DOHH2 (cell line): ENCODE data around the gene KIF2C.

Experiments used
- EZH2phosphoT487 ChIP-seq: fragments of 200-600 bp; sonication (generic); IDR thresholded peaks from 2 replicates; pipeline ENCODE4 v1.6.1; 2017; ENCODE audit warnings: borderline replicate concordance, mild to moderate bottlenecking, antibody characterized with exemption, low read length, moderate library complexity, mixed read lengths
- TF ChIP-seq, protein P1 (sequence below): fragments of 200-600 bp; sonication (generic); IDR thresholded peaks from one replicate; pipeline ENCODE4 v1.5.1; 2014; ENCODE audit warnings: antibody characterized with exemption, mild to moderate bottlenecking, low read depth, low read length; ENCODE audit not compliant: poor library complexity, severe bottlenecking

DNA sequence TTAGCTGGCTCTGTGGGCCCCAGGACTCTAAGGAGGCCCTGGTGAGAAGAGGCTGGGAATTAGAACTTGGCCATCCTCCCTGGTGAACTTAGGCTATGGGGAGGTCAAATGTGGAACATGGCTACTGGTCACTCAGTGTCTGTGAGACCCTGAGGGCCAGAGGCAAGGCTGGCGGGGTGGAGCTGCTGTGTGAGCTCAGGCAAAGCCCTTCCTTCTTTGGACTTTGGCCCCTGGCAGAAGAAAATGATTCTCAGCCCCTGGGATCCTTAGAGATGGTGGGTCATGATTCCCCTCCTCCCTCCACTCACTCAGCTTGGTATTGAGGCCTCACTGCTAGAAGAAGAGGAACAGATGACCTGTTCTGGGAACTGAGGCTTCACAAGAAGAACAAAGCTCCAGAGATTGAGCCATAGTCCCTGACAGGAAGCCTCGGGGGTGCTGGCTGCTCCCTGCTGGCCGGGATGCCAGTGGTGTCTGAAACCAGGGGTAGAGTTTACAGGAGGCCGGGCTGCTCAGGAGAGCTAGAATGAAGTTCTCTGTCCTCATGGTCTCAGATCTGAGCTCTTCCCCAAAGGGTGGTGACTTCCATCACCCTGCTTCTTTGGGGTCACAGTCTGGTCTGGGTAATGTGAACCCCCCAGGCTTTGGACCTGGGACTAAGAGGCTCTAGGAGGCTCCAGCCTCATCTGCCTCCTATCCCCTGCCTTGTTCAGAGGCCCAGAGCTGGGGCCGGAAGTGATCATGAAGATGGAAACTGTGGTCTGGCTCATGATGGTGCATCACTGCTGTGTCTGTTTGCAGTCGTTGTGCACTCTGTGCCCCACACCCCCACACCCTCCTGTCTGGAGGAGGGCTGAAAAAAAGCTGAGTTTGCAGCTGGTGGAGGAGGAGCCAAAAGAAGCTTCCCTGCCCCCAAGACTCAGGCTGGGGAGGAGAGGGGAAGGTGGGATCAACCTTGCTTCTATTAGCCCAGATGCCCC, 69.6 kb downstream of the KIF2C start:
- TF ChIP-seq, protein P1, sequence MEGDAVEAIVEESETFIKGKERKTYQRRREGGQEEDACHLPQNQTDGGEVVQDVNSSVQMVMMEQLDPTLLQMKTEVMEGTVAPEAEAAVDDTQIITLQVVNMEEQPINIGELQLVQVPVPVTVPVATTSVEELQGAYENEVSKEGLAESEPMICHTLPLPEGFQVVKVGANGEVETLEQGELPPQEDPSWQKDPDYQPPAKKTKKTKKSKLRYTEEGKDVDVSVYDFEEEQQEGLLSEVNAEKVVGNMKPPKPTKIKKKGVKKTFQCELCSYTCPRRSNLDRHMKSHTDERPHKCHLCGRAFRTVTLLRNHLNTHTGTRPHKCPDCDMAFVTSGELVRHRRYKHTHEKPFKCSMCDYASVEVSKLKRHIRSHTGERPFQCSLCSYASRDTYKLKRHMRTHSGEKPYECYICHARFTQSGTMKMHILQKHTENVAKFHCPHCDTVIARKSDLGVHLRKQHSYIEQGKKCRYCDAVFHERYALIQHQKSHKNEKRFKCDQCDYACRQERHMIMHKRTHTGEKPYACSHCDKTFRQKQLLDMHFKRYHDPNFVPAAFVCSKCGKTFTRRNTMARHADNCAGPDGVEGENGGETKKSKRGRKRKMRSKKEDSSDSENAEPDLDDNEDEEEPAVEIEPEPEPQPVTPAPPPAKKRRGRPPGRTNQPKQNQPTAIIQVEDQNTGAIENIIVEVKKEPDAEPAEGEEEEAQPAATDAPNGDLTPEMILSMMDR, result no peak
- no peak for TF ChIP-seq EZH2phosphoT487
